Glomerular endothelial cell (primary cell): ENCODE measurements around the gene SAMM50. TPM values are rescaled to one million over a fixed set of nuclear protein-coding genes. Genes with fewer than 3 reads are reported as not detected.

ENCODE experiments used
- DNase-seq: peaks from one replicate; pipeline ENCODE4 v3.0.0-alpha.2; 2011; ENCODE audit warnings: low read depth, low spot score; ENCODE audit errors: extremely low read depth
- total RNA-seq: library from RNA; depleted of rRNA; stranded (reverse); fragments of >200 nt; gene quantifications from 2 replicates; pipeline ENCODE4 v1.2.3, GENCODE V29; 2015

The SAMM50 gene
- total RNA-seq, 1 donor from 2014 or later: 54.8 TPM

DNA sequence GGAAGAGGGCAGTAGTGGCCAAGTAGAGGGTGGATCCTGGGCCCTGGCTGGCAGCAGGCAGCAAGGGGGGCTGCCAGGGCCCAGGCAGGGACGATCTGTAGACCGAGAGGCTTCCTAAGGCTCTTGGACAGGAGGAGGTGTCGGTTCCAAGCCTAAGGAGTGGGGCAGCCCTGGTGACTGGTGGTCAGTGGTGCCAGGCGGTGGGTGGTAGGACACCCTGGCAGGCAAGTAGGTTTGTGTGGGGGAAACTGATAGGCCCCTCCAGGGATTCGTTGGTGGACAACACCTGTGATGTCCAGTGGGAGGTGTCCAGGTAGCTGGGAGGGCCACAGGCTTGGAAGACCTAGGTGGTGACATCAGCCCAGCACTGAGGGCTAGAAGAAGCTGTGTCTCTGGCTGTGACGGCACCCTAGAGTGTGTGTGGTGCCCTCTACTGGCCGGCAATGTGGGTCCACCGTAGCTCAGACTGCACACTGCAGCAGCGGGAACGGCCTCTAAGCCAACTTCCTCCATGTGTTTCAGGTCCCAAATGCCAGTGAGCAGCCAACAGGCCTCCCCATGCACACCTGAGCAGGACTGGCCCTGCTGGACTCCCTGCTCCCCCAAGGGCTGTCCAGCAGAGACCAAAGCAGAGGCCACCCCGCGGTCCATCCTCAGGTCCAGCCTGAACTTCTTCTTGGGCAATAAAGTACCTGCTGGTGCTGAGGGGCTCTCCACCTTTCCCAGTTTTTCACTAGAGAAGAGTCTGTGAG lies 9.4 kb upstream of the SAMM50 start:
- DNase-seq: no peak

DNA sequence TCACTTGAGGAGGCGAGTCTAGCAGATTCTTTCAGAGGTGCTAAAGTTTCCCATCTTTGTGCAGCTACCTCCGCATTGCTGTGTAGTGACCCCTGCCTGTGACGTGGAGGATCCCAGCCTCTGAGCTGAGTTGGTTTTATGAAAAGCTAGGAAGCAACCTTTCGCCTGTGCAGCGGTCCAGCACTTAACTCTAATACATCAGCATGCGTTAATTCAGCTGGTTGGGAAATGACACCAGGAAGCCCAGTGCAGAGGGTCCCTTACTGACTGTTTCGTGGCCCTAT lies 8.9 kb upstream of the SAMM50 start:
- DNase-seq: no peak

DNA sequence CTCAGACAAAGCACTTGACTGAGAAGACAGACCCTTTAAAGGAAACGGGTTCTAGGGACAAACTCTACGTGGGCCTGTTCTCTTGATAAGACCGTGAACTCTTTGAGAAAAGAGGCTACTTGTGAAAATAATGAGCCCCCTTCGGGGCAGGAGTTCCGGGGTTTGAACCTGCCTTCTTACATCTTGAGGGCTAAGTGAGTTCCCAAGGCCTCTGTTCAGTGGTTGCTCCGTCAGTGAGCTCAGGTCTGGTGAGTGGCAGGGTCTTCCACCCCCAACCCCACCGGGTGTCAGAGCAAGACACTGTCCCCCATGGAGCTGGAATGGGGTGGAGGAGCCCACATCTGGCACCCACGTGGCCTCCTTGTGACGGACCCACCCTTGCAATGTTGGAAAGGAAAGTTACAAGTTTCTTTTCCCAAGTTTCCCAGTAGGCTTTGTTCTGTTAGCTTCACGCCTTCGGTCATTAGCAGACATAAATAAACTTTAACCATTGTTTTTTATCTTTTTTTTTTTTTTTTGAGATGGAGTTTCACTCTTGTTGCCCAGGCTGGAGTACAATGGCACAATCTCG lies 6.3 kb upstream of the SAMM50 start:
- DNase-seq: no peak

DNA sequence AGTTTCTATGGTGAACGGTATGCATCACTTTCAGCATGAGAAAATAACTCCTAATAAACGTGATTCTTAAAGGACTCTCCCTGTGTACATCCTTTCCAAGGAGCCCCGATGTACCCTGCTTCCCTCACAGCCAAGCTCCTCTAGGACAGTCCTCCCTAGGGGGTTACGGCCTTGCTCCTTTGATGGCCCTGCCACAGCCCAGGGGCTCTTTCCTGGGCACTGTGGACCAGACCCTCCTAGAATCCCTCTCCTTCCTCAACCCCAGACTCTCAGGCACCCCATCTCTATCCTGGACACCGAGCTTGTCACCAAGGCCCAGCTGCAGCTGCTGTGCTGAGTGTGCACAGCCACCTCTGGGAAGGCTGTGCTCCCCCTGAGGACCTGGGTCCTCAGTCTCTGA lies 3.9 kb upstream of the SAMM50 start:
- no peak for DNase-seq

DNA sequence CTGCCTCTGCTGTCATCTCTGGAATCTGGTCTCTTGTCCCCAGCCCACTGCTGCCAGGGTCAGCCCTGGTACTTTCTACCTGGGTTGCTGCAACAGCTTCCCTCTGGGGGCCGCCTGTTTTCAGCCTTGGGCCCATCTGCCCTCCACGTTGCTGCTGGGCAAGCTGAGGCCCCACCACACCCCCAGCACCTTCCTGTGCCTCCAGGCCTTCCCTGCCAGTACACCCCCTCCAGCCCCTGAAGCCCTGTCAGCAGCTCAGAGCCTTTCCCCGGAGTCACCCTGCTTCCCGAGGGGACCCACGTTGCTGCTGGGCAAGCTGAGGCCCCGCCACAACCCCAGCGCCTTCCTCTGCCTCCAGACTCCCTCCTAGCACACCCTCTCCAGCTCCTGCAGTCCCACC lies 3.3 kb upstream of the SAMM50 start:
- no peak for DNase-seq

DNA sequence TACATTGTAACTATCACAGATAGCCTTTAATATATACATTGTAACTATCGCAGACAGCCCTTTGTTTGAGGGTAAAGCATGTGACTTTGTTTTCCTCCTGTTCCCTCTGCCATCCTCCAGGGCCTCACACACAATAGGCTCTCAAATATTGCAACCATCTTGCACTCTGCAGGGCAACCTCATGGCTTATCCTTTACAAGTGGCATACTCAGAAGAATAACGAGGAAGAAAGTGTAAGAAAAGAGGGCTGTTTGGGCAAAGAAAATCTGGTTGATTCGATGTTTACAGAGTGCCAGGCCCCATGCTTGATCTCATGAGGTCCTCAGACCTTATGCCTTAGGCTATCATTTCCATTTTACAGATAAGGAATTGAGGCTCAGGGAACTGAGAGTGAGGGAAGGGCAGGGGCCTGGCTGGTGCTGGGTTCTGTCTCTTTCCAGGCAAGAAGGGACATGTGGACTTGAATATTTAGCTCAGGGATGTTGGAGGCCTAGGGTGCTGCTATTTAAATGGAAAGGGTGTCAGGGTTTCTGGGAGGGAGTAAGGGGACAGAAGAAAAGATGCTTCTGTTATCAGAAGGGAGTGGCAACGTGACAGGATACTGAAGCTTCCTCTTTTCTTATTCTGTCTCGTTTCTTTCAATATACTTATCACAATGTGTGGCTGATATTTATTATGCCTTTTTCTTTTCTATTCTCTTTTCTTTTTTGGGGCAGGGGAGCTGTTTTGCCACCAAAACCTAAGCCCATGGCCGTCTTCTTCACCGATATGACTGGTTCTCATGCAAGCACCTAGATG lies 1.1 kb upstream of the SAMM50 start:
- no peak for DNase-seq

DNA sequence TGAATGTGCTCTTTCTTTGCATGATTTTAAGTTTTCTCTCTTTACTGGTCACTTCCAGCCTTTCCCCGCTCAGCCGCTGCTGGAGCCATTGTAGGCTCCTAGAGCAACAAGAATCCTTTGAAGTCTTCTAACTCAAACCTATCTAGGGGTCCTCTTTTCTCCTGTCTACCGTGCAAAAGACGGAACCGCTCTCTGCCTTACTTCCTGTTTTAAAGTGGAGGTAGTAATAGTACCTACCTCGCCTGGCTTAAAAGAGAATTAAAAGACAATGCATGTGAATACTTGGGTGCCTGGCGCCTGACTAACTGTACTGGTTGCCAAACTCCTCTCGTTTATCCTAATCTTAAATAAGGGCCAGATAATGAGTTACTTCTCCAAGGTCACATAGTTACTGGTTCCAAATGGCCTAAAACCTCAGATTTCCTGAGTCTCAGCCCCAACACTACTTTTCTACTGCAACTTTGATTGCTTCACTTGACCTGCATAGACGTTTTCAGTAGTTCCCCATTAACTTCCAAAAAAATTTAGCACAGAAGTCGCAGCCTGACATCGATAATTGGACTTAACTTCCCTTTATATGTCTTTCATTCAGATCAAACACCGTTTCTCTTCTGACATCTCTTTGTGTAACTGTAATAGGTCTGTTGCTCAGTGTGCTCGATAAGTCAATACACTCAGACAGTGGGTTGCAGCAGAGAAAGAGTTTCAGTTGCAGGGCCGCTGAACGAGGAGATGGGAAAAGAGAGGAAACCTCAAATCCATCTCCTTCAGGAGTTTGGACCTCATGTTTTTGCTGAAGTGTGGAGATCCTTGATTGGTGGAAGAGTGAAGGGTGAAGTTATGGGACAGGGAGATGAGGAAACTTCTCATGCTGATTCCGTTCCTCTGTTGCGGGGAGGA lies 891 bp downstream of the SAMM50 start:
- DNase-seq: no peak

DNA sequence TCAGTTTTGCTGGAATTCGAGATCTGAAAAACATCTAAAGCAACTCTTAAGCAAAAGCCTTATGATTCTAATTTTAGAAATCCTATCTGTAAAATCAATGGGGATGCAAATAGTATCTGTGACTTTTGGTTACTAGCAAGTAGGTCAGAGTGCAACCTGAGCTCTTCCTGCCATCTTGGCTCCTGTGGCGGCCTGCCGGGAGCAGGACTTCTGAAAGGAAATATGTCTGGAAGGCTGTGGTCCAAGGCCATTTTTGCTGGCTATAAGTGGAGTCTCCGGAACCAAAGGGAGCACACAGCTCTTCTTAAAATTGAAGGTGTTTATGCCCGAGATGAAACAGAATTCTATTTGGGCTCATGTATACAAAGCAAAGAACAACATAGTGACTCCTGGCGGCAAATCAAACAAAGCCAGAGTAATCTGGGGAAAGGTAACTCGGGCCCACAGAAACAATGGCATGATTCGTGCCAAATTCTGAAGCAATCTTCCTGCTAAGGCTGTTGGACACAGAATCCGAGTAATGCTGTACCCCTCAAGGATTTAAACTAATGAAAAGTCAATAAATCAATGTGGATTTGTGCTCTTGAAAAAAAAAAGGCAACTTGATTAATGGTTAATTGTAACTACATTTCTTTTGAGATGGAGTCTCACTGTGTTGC lies 1.7 kb downstream of the SAMM50 start:
- DNase-seq: no peak

DNA sequence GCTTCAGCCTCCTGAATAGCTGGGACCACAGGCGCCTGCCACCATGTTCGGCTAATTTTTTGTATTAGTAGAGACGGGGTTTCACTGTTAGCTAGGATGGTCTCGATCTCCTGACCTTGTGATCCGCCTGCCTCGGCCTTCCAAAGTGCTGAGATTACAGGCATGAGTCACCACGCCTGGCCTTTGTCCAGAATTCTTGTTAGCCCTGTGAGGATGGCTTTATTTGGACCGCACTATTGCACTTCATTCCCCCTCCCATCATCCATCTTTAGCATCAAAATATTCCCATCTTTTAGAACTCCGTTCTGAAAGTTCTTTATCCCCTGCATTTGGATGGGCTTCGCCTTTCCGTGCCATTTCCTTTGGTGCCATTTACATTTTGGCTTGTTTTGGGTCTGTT lies 2.6 kb downstream of the SAMM50 start:
- DNase-seq: no peak

DNA sequence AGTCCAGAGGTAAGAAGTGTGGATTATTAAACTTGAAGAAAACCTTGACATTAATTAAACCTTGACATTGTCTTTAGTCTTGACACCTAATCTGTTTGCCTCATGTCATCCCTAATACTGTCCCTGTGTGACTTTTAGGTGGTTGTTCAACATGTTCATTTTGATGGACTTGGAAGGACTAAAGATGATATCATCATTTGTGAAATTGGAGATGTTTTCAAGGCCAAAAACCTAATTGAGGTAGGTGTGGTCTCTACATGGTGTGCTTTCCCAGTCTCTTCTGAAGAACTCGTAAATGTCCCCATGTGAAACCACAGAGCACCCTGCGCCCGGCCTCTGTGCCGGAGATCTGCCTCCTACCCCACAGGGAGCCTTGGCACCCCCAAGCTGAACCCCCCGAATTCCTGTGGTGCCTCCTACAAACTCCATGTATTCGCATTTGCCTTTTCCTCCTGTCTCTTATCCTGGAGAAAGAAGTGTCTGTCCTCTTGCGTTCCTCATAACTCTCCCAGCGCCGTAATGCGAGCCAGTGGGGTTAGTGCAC lies 9.1 kb downstream of the SAMM50 start:
- DNase-seq: no peak

DNA sequence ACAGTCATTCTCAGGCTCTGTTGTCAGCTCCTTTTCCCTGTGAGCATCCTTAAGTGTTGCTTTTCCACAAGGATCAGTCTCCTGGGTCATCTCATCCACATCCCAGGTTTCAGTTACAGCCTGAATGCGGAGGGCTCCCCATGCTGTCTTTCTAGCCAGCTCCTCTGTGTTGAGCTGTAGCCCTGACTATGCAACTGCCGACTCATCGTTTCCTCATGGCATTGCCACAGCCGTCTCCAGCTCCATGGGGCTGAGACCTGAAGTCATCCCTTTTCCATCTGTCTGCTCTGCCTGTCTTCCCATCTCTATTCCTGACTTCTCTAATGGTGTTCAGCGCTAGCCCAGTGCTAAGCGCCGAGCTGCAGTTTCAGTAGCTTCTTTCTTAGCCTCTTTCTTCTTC lies 11.8 kb downstream of the SAMM50 start:
- no peak for DNase-seq

DNA sequence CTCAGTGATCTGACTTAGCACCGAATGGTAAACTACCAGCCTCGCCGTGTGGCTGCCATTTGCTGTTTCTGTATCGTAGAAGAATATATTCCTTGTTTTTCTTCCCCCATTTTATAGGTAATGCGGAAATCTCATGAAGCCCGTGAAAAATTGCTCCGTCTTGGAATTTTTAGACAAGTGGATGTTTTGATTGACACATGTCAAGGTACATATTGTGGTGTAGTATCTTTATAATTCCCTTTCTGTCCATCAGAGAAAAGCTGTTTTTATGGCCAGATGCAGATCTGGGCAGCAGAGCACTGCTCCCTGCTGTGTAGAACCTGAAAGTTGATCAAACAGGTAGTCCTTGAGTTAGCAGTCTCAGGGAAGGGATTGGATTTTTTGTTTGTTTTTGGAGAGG lies 13.4 kb downstream of the SAMM50 start:
- DNase-seq: no peak

DNA sequence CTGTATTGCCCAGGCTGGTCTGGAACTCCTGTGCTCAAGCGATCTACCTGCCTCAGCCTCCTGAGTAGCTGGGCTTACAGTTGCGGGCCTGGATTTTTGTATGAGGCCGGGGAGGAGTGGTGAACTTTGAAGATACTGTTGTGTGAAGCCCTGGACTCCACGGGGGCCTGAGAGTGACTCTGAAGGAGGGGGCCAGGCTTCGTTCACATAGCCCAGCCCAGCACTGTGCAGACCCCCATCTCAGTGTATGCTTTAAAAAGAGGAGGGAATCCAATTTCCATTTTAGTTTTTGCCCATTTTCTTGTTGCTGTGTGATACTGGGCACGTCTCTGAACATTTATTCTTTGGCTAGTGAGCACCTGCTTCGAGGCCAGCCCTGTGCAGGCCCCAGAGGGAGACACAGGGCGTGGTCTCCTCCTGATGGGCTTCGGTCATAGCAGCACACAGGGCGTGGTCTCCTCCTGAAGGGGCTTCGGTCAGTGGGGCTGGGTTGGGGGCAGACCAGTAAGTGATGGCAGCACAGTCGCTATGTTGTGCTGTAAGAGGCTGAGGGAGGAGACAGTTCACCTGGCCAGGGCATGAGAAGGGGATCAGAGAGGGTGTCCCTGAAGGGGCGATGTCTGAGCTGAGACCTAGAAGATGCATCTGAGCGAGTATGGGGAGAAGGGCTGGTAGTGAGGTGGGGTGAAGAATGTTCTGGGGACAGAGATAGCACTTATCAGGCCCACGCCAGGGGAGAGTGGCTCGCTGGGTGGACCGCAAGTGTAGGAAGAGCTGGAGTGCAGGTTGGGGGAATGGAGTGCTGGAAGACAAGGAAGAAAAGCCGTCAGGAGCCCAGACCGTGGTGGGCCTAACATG lies 14.0 kb downstream of the SAMM50 start:
- no peak for DNase-seq

DNA sequence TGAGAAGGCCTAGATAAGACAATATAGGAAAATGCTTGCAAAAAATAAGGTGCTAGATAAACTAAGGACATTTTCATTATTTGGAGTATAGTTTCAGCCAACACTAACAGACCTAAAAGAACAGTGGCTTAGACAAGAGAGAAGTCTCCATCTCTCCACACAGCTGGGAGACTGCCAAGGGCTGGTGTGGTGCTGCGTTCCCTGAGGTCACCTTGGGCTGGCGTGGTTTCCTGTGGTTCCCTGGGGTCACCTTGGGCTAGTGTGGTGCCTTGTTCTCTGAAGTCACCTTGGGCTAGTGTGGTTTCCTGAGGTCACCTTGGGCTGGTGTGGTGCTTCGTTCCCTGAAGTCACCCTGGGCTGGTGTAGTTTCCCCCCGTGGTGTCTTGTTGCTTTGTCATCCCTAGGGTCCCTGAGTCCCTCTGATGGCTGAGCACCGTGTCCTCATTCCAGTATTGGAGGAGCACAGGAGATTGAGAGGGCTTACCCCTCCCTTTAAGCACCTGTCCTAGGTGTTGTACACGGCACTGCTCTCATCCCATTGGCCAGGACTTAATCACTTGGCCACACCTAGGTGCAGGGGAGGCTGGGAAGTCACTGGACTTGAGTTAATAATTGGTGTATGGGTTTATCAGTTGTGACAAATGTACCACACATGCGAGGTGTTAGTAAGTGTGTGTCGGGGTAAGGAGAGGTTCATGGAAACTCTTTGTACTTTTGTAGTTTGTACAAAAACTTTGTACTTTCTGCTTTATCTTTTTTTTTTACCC lies 14.9 kb downstream of the SAMM50 start:
- DNase-seq: no peak

DNA sequence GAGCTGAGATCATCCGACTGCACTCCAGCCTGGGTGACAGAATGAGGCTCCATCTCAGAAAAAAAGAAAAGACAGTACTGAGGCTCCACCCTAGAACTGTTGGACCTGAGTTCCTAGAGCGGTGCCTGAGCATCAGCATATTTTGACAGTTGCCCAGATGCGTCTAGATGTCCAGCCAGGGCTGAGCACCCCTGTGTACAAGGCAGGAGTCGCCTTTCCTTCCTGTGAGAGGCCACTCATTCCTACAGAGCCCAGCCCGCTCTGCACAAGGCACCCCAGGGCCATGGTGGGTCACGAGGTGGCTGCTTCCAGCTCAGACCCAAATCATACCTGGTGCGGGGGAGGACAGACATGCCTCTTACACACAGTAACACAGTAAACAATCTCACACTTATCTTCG lies 15.9 kb downstream of the SAMM50 start:
- no peak for DNase-seq

DNA sequence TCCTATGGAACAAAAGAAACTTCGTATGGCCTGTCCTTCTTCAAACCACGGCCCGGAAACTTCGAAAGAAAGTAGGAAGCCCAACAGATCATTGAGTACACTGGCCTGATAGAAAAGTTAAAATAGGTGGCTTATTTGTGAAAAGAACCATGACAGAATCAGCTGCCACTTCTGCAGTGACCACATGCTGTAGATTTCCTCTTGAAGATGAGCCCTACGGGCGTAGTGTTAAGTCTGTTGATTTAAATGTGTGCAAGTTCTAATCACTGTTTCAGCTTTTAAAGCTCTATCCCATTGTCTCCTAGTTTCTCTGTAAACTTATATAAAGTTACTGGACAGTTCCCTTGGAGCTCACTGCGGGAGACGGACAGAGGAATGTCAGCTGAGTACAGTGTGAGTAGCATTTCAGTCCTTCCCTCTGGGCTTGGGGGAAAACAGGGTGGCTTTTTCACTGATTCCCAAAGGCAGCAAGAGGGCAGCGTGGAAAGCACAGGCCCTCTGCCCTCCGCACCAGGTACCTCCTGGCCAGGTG lies 17.8 kb downstream of the SAMM50 start:
- DNase-seq: no peak

DNA sequence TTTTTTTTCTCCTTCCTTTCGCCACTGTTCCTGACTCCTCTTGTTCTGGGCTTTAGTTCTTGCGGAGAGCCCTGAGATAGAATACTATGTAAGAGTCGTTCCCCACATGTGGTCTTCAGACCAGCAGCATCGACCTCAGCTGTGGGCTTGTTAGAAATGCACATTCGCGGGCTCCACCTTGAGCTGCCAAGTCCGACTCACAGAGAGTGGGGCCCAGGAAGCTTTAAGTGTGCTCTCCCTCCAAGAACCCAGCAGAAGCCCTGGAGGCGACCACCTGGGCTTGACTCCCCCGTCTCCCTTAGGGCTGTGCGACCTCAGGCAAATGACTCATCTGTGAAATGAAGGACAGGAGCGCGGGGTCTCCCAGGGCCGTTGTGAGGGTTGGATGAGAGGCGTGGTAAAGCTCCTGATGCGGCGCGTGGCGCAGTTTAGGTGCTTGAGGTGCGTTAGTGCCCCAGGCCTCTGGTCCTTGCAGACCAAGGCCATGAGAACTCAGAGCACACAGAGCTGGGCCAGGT lies 18.8 kb downstream of the SAMM50 start:
- no peak for DNase-seq

DNA sequence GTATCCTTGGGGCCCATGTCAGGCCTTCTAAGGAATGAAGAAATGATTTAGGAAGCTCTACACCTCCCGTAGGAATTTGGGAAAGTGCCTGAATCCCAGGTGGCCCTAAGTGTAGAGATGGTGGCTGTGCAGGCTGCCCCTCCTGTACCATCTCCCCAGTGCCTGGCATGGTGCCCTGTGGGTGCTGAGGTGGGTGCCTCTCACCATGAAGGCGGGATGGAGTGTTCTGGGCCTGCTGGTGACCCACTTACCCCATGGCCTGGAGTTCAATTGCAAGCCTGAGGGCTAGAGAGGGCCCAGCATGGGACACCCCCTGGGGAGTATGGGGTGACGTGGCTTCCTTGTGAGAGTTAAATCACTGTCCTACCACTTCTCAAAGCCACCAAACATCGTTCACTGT lies 19.8 kb downstream of the SAMM50 start:
- no peak for DNase-seq
